Peyer's patch (tissue), 4 donors: Measurements from ENCODE around the gene CSK. TPM values are rescaled to one million over a fixed set of nuclear protein-coding genes. Genes with fewer than 3 reads are reported as not detected.

Experiments used
- DNase-seq, 3 donors: peaks; one replicate each; pipeline ENCODE4 v3.0.0-alpha.2; 2017 to 2019
- H3K27ac ChIP-seq, 4 donors: fragments of 200-600 bp; sonication (generic); one replicate each; pipeline ENCODE4 v1.5.1; 2016 to 2019
- H3K27me3 ChIP-seq, 2 donors: fragments of 200-600 bp; sonication (generic); one replicate each; pipeline ENCODE4 v1.5.1; 2019
- H3K36me3 ChIP-seq, 3 donors: fragments of 200-600 bp; sonication (generic); one replicate each; pipeline ENCODE4 v1.5.1; 2016 to 2019
- H3K4me1 ChIP-seq, 4 donors: fragments of 200-600 bp; sonication (generic); one replicate each; pipeline ENCODE4 v1.5.1; 2016 to 2019
- H3K4me3 ChIP-seq, 4 donors: fragments of 200-600 bp; sonication (generic); 1 replicate in 3 of 4; 2 replicates in 1 of 4; pipeline ENCODE4 v1.5.1; 2016 to 2019; ENCODE audit warnings: mild to moderate bottlenecking in 1 of 4
- H3K9me3 ChIP-seq, 4 donors: fragments of 200-600 bp; sonication (generic); one replicate each; pipeline ENCODE4 v1.5.1; 2016 to 2019; ENCODE audit warnings: mild to moderate bottlenecking in 1 of 4
- CTCF ChIP-seq, 6 experiments: fragments of 450-650 bp in 4 of 6; fragments of 200-600 bp in 2 of 6; sonication (generic) in 1 of 6; IDR thresholded peaks; one replicate each; pipeline ENCODE4 v1.5.1; 2017 to 2019; ENCODE audit warnings: antibody characterized with exemption in 6 of 6, mild to moderate bottlenecking in 3 of 6, moderate library complexity in 1 of 6
- POLR2A ChIP-seq, 2 donors: fragments of 450-650 bp; IDR thresholded peaks; one replicate each; pipeline ENCODE4 v1.5.1; 2017; ENCODE audit warnings: antibody characterized with exemption in 2 of 2, mild to moderate bottlenecking in 2 of 2, moderate library complexity in 2 of 2
- total RNA-seq, 4 donors: library from RNA; depleted of rRNA; stranded (reverse); fragments of >200 nt; gene quantifications; one replicate each; pipeline ENCODE4 v1.1.0, GENCODE V29; 2016

CSK gene
- total RNA-seq, 4 donors from 2014 or later: 53.8 to 122 (median 66.2) TPM

GRCh38 chr15:74815121-74815934 is 33.4 kb downstream of the CSK start:
- H3K36me3 ChIP-seq: no peaks in the 10 kb centered on the region
- H3K4me1 ChIP-seq: peaks cover 1 to 44% (median 8%) of the 10 kb centered on the region in 4 donors
- TF ChIP-seq CTCF (IDR thresholded peaks at IDR 0.05) (no peak), POLR2A (IDR thresholded peaks at IDR 0.05) (no peak)
- H3K9me3 ChIP-seq: no peaks in the 10 kb centered on the region
- peak in 2 of 3 donors; percentile 66 to 73 for DNase-seq
- H3K4me3 ChIP-seq: no peak overlapping the region
- H3K27ac ChIP-seq: peak overlapping the region in 1 of 4 donors; percentile 21
- no peaks in the 10 kb centered on the region for H3K27me3 ChIP-seq

- H3K27ac ChIP-seq: peak overlapping the region in 1 of 4 donors; percentile 82
- H3K9me3 ChIP-seq: no peaks in the 10 kb centered on the region
- H3K27me3 ChIP-seq: no peaks in the 10 kb centered on the region
- no peak overlapping the region for H3K4me3 ChIP-seq
- no peak for TF ChIP-seq POLR2A (IDR thresholded peaks at IDR 0.05)
- TF ChIP-seq CTCF (IDR thresholded peaks at IDR 0.05): no peak
- no peaks in the 10 kb centered on the region for H3K36me3 ChIP-seq
- H3K4me1 ChIP-seq: peaks cover 7 to 44% (median 9%) of the 10 kb centered on the region in 4 donors
- no peak for DNase-seq
These were observed 34.1 kb downstream of the CSK start for GRCh38 chr15:74815961-74816360.

- peak in 1 of 3 donors; percentile 70 for DNase-seq
- Histone ChIP-seq H3K36me3 (no peaks in the 10 kb centered on the region), H3K27me3 (no peaks in the 10 kb centered on the region), H3K4me3 (no peak overlapping the region), H3K27ac (peak overlapping the region in 3 of 4 donors; percentile 43 to 88 (median 82)), H3K9me3 (no peaks in the 10 kb centered on the region), H3K4me1 (peaks cover 10 to 44% (median 14%) of the 10 kb centered on the region in 4 donors)
- TF ChIP-seq POLR2A (IDR thresholded peaks at IDR 0.05): no peak
- TF ChIP-seq CTCF (IDR thresholded peaks at IDR 0.05): no peak
These were observed 34.9 kb downstream of the CSK start for GRCh38 chr15:74816624-74817369.

- TF ChIP-seq POLR2A (IDR thresholded peaks at IDR 0.05) (peak in 1 of 2 donors; percentile 21), CTCF (IDR thresholded peaks at IDR 0.05) (peak in 4 of 6 experiments; percentile 7 to 74 (median 60))
- DNase-seq: peak in 2 of 3 donors; percentile 71 to 82
- H3K4me3 ChIP-seq: no peak overlapping the region
- no peaks in the 10 kb centered on the region for H3K9me3 ChIP-seq
- no peaks in the 10 kb centered on the region for H3K27me3 ChIP-seq
- no peaks in the 10 kb centered on the region for H3K36me3 ChIP-seq
- H3K4me1 ChIP-seq: peaks cover 10 to 44% (median 14%) of the 10 kb centered on the region in 4 donors
- H3K27ac ChIP-seq: peak overlapping the region in 3 of 4 donors; percentile 43 to 88 (median 82)
These were observed 35.5 kb downstream of the CSK start for GRCh38 chr15:74817370-74817737.

- TF ChIP-seq POLR2A (IDR thresholded peaks at IDR 0.05): no peak
These were observed 38.2 kb downstream of the CSK start for GRCh38 chr15:74820056-74820455.

More at GRCh38 chr15:74820056-74820455, 38.2 kb downstream of the CSK start:
- Histone ChIP-seq H3K4me3 (no peak overlapping the region), H3K36me3 (no peaks in the 10 kb centered on the region), H3K27me3 (no peaks in the 10 kb centered on the region), H3K27ac (no peak overlapping the region), H3K9me3 (no peaks in the 10 kb centered on the region), H3K4me1 (peaks cover 8 to 37% (median 14%) of the 10 kb centered on the region in 4 donors)
- DNase-seq: no peak
